NCI-H1436 treated with DMSO at 0.1 percent for 48 hours (cell line): ENCODE data around the gene CCDC33.

Source experiments
- DNase-seq: peaks from one replicate; lab custom pipeline; 2025; lab: John Stamatoyannopoulos, UW

Gene CCDC33

DNA sequence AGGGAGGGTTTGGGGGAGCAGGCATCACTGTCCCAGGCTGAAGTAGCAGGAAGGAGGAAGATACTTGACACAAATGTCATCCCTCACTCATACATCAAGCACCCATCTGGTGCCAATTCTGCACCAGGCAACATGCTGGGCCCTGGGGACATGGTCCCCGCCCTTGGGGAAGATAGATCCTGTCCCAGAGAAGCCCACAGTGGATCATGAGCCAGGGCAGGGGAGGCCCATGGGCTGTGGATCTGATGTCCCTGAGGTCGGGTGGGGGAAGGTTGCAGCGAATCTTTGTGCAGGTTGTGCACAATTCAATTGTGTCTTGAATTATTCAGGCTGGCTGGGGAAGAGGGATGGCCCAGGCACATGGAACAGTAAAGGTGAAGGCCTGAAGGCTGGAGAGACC is 6.4 kb upstream of the CCDC33 start:
- DNase-seq = no peak

DNA sequence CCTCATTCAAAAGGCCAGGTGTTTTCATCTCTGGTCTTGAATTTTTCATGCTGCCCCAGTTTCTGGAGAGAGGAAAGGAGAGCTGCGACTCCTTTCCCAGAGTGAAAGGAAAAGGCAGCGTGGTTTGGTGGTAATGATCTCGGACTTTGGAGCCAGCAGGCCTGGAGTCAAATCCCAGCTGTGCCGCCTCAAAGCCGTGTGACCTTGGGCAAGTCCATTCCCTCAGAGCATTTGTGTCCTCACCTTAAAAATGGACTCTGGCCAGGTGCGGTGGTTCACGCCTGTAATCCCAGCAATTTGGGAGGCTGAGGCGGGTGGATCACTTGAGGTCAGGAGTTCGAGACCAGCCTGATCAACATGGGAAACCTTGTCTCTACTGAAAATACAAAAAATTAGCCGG is 4.7 kb upstream of the CCDC33 start:
- DNase-seq = no peak

DNA sequence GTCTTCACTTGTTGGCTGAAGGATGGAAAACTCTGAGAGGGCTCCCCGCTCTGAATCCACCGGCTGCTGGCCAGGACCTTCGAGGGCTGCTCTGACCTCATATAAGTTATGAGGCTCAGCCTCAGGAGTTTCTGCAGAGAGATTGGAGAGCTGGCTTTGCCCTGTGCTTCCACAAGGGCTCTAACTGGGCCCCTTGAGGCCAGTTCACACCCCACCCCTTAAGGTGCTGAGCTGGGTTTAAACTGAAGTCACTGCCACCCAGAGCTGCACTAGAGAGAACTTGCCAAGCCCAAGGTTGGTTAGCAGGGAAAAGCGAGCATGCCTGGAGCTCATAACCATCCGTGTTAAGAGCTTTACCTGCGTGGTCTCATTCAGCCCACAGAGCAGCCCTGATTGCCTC is 2.8 kb upstream of the CCDC33 start:
- DNase-seq = no peak

- no peak for DNase-seq
Measured at GRCh38 chr15:74233851-74234597, 2.1 kb upstream of the CCDC33 start.

DNA sequence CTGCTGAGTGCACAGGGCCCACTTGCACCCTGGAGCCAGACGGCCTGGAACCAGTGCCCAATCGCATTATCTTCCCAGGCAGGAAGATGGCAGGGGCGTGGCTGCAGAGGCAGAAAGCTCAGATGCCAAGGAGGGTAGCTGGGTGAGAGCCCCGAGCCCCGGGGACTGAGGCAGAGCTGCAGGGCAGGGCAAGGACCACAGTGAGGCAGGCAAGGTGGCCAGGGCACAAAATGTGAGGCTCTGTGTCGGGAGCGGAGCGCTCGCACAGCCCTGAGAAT is 1.6 kb upstream of the CCDC33 start:
- no peak for DNase-seq

DNA sequence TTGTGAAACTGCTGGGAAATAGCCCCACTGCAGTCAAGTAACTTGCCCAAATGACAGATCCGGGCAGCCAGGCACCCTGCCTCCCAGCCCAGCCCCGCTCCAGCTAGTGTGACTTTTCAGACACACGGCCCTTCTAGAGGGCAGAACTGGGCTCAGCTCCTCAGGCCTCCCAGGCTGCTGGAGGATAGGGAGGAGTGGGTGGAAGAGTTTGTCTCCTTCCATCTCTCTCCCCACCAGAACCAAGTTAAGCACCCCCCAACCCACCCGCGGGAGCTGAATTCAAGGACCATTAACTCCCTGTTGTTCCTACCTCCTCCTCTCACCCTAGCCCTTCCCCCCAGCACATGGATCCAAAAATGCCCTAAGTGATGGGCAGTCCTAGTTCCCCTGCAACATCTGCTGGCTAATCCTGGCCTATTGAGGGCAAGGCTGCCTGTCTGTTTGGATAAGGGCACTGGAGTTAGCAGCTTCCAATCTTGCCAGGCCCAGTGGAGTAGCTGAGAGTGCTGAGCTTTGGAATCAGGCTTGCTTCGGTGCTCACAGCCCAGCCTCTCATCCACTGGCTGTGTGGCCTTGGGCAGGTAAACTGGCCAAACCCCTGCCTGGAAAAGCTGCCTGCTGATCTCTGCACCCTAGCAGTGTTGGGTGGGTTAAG is 3.1 kb downstream of the CCDC33 start:
- DNase-seq = no peak

GRCh38 chr15:74240002-74240568 is 4.0 kb downstream of the CCDC33 start:
- DNase-seq = peak; percentile 94

GRCh38 chr15:74240897-74241614 is 4.9 kb downstream of the CCDC33 start:
- no peak for DNase-seq

DNA sequence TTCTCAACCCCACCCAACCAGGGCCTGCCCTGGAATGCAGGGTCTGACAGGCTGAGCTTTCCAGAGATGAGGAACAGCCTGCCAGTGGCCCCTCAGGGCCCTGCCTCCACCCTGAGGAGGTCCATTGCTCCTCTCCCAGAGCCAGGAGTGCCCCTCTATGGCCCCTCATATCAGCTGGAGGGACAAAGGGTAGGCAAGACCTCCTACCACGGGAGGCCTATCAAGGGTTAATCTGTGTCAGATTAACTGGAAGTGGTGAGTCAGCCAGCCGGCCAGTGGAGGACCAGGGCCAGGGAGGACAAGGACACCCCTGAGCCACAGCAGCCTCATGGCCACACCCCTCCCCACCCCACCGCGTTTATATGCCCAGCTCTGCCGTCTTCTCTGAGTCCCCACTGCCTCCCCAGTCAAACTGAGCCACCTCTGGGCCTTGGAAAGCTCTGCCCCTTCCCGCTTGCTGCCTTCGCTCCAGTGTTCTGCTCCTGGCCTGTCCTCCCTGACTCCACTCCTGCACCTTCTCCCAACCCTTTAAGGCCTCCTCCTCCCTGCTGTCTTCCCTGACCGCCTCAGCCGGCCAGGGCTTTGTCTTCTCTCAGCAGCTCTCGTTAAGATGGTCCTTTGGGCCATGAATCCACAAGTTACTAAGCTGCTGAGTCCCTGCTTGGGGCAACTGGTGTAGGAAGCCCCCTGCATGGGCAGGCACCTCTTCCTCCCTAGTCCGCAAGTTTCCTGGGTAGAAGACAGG is 6.5 kb downstream of the CCDC33 start:
- no peak for DNase-seq

GRCh38 chr15:74243431-74243830 is 7.3 kb downstream of the CCDC33 start:
- no peak for DNase-seq

DNA sequence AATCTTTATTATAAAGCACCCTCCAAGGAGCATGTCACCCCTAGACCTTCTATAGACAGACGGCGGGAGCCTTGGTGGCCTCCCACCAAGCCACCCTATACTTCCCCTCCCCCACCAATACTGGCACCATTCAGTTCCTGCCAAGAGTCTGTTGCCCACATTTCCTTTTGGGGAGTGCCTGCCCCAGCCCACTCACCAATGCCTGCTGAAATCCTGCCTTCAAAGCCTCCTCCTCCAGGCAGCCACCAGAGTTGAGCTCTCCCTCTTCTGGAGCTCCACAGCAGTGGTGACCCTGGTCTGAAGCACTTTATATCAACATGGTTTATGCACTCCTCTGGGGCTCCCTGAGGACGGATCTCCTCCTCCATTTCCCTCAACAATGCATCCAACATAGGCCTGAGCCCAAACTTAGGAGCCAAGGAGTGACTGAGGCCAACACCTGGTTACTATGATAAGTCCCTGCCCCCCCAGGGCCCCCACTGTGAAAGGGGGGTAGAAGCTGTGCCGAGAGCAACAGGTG is 8.8 kb downstream of the CCDC33 start:
- DNase-seq = no peak

- DNase-seq = peak; percentile 84
Measured at GRCh38 chr15:74245342-74245931, 9.3 kb downstream of the CCDC33 start.

- no peak for DNase-seq
Measured at GRCh38 chr15:74250266-74250665, 14.1 kb downstream of the CCDC33 start.

- DNase-seq = no peak
Measured at GRCh38 chr15:74251131-74251811, 15.1 kb downstream of the CCDC33 start.

- no peak for DNase-seq
Measured at GRCh38 chr15:74252291-74252690, 16.2 kb downstream of the CCDC33 start.

DNA sequence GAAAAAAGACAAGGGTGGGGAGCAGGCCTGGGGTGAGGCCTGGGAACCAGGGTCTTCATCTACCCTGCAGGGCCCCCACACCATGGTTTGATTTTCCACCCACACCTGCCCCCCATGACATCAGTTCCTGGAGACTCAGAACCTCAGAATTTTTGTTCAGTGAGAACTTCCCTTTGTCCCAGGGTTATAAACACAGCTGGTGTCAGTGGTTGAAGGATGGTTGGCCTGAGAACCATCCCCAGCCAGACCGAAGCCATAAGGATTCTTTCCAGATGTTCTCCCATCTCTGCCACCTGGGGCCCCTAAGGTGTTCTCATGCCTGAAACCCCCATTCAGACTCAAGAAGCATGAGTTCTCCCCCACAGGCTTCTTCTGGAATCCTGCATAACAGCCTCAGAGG is 16.6 kb downstream of the CCDC33 start:
- DNase-seq = no peak

- no peak for DNase-seq
Measured at GRCh38 chr15:74253211-74253921, 17.2 kb downstream of the CCDC33 start.

DNA sequence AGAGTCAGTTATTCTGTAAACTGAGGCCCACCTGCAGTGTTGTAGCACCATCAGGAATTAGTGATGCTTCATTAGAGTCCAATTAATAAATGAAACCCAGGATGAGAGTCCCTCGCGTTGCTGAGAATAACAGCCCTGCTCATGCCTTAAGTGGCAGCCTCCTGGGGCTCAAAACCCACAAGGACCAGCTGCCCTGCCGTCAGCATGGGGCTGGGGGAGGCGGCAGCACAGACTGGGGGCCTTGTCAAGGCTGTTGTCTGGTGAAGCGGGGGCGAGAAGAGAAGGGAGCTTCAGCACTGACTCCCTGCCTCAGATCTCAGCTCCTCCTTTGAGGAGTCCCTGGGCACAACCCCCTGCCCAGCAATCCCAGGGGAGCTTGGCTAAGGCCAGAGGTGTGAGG is 21.0 kb downstream of the CCDC33 start:
- DNase-seq = no peak

DNA sequence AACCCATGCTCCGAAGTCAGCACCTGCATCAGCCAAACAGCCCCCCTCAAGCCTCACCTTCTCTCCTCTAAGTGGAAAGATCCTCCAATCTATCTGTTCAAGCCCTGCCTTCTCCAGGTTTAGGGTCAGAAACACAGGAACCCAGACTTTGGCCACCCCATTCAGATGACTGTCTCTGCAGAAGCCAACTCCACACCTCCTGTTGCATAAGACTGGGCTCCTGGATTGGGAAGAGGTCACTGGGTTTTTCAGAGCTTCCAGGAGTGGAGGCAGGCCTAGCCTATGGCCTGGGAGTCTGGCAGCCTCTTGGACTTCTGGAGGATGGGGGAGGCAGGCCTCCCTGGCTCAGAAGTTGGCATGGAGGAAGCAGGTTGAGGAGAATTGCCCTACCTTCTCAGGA is 21.5 kb downstream of the CCDC33 start:
- no peak for DNase-seq

- DNase-seq = no peak
Measured at GRCh38 chr15:74258456-74259291, 22.5 kb downstream of the CCDC33 start.
